H7 (cell line): ENCODE measurements around the gene KCNK3. TPM values are rescaled to one million over a fixed set of nuclear protein-coding genes. Genes with fewer than 3 reads are reported as not detected.

Source experiments
- DNase-seq: peaks from one replicate; pipeline ENCODE4 v3.0.0; 2012
- H3K27me3 ChIP-seq: 2 replicates; pipeline ENCODE4 v1.6.0; 2011; ENCODE audit warnings: mild to moderate bottlenecking, low read length; ENCODE audit not compliant: control insufficient read depth, insufficient read depth
- H3K36me3 ChIP-seq: replicated peaks from 2 replicates; pipeline ENCODE4 v1.5.1; 2011; ENCODE audit warnings: low read length; ENCODE audit not compliant: control insufficient read depth, insufficient read depth
- H3K4me3 ChIP-seq: 2 replicates; pipeline ENCODE4 v1.5.1; 2011; ENCODE audit warnings: low read depth, mild to moderate bottlenecking, control low read depth, low read length, moderate library complexity; ENCODE audit not compliant: insufficient read depth
- total RNA-seq: library from RNA; depleted of rRNA; stranded (reverse); fragments of >200 nt; shearing (Covaris generic); gene quantifications from 2 replicates; pipeline ENCODE4 v1.2.3, GENCODE V29; 2014

Gene KCNK3
- total RNA-seq, 1 experiment from 2014 or later = 0.48 TPM

- no peaks in the 10 kb centered on the region for H3K27me3 ChIP-seq
- no peak for DNase-seq
- H3K4me3 ChIP-seq = no peak overlapping the region
- H3K36me3 ChIP-seq = no peaks in the 10 kb centered on the region
These were observed 19.6 kb upstream of the KCNK3 start for GRCh38 chr2:26672818-26673393.

- Histone ChIP-seq H3K4me3 (no peak overlapping the region), H3K36me3 (no peaks in the 10 kb centered on the region)
- no peak for DNase-seq
These were observed 18.3 kb upstream of the KCNK3 start for GRCh38 chr2:26674002-26674751.

GRCh38 chr2:26674771-26675170 is 17.8 kb upstream of the KCNK3 start:
- Histone ChIP-seq H3K27me3 (no peaks in the 10 kb centered on the region), H3K36me3 (no peaks in the 10 kb centered on the region), H3K4me3 (no peak overlapping the region)
- DNase-seq = no peak

More at GRCh38 chr2:26674002-26674751, 18.3 kb upstream of the KCNK3 start:
- H3K27me3 ChIP-seq = no peaks in the 10 kb centered on the region

- no peaks in the 10 kb centered on the region for H3K36me3 ChIP-seq
- DNase-seq = no peak
- H3K27me3 ChIP-seq = no peaks in the 10 kb centered on the region
- no peak overlapping the region for H3K4me3 ChIP-seq
These were observed 16.8 kb upstream of the KCNK3 start for GRCh38 chr2:26675651-26676255.

GRCh38 chr2:26678035-26678434 is 14.5 kb upstream of the KCNK3 start:
- DNase-seq = no peak
- no peaks in the 10 kb centered on the region for H3K36me3 ChIP-seq
- no peaks in the 10 kb centered on the region for H3K27me3 ChIP-seq
- no peak overlapping the region for H3K4me3 ChIP-seq

- H3K36me3 ChIP-seq = no peaks in the 10 kb centered on the region
- no peaks in the 10 kb centered on the region for H3K27me3 ChIP-seq
- DNase-seq = no peak
- H3K4me3 ChIP-seq = no peak overlapping the region
These were observed 12.7 kb upstream of the KCNK3 start for GRCh38 chr2:26679867-26680266.

GRCh38 chr2:26681656-26682055 is 10.9 kb upstream of the KCNK3 start:
- H3K36me3 ChIP-seq = no peaks in the 10 kb centered on the region
- H3K4me3 ChIP-seq = no peak overlapping the region
- no peak for DNase-seq
- H3K27me3 ChIP-seq = no peaks in the 10 kb centered on the region

GRCh38 chr2:26682155-26682554 is 10.4 kb upstream of the KCNK3 start:
- no peak overlapping the region for H3K4me3 ChIP-seq
- H3K27me3 ChIP-seq = no peaks in the 10 kb centered on the region
- no peaks in the 10 kb centered on the region for H3K36me3 ChIP-seq
- no peak for DNase-seq

GRCh38 chr2:26683583-26683982 is 8.9 kb upstream of the KCNK3 start:
- DNase-seq = no peak
- H3K27me3 ChIP-seq = no peaks in the 10 kb centered on the region; the same call in 1 of the 2 replicates
- H3K36me3 ChIP-seq = no peaks in the 10 kb centered on the region
- no peak overlapping the region for H3K4me3 ChIP-seq

- DNase-seq = no peak
- Histone ChIP-seq H3K4me3 (no peak overlapping the region), H3K27me3 (peaks cover 9% of the 10 kb centered on the region; the same call in 1 of the 2 replicates), H3K36me3 (no peaks in the 10 kb centered on the region)
These were observed 7.2 kb upstream of the KCNK3 start for GRCh38 chr2:26685341-26685740.

- H3K27me3 ChIP-seq = peaks cover 15% of the 10 kb centered on the region
- H3K36me3 ChIP-seq = no peaks in the 10 kb centered on the region
- no peak overlapping the region for H3K4me3 ChIP-seq
- DNase-seq = no peak
These were observed 6.3 kb upstream of the KCNK3 start for GRCh38 chr2:26685989-26686839.

- Histone ChIP-seq H3K4me3 (no peak overlapping the region), H3K27me3 (peaks cover 21% of the 10 kb centered on the region), H3K36me3 (no peaks in the 10 kb centered on the region)
- no peak for DNase-seq
These were observed 5.2 kb upstream of the KCNK3 start for GRCh38 chr2:26687328-26687727.

- no peak for DNase-seq
- H3K36me3 ChIP-seq = no peaks in the 10 kb centered on the region
- H3K27me3 ChIP-seq = peaks cover 22% of the 10 kb centered on the region
- H3K4me3 ChIP-seq = no peak overlapping the region
These were observed 4.7 kb upstream of the KCNK3 start for GRCh38 chr2:26687801-26688200.

- Histone ChIP-seq H3K27me3 (peaks cover 54% of the 10 kb centered on the region), H3K4me3 (no peak overlapping the region), H3K36me3 (no peaks in the 10 kb centered on the region)
- DNase-seq = no peak
These were observed 1.4 kb upstream of the KCNK3 start for GRCh38 chr2:26691161-26691560.
